Testis (tissue), 2 donors: ENCODE measurements around the gene AK9.

Source experiments
- CTCF ChIP-seq, 3 experiments: fragments of 450-650 bp in 2 of 3; fragments of 200-600 bp in 1 of 3; sonication (generic) in 1 of 3; IDR thresholded peaks; one replicate each; pipeline ENCODE4 v1.5.1; 2016 to 2019; ENCODE audit warnings: antibody characterized with exemption in 3 of 3, mild to moderate bottlenecking in 2 of 3, moderate library complexity in 1 of 3
- POLR2A ChIP-seq: fragments of 450-650 bp; IDR thresholded peaks from one replicate; pipeline ENCODE4 v1.6.1; 2017; ENCODE audit warnings: antibody characterized with exemption, mild to moderate bottlenecking, moderate library complexity

- TF ChIP-seq CTCF (IDR thresholded peaks at IDR 0.05), result no peak
- TF ChIP-seq POLR2A, result no peak
These were observed 184.7 kb downstream of the AK9 start for GRCh38 chr6:109506314-109506713.
